Stomach (tissue), 4 donors: ENCODE measurements around the gene MBP.

Experiments used
- EP300 ChIP-seq: sonication (generic); formaldehyde crosslinking; IDR thresholded peaks from one replicate; pipeline ENCODE4 v1.6.1; 2017; ENCODE audit warnings: antibody characterized with exemption
- POLR2A ChIP-seq, 4 donors: fragments of 450-650 bp; IDR thresholded peaks; one replicate each; pipeline ENCODE4 v1.6.1; 2016; ENCODE audit warnings: antibody characterized with exemption in 4 of 4, control low read depth in 2 of 4, mild to moderate bottlenecking in 1 of 4, moderate library complexity in 1 of 4
- TF ChIP-seq, protein P1 (sequence below), 7 experiments: fragments of 450-650 bp in 4 of 7; fragments of 200-600 bp in 3 of 7; sonication (generic) in 3 of 7; IDR thresholded peaks; one replicate each; pipeline ENCODE4 v1.5.1; 2016 to 2019; ENCODE audit warnings: antibody characterized with exemption in 7 of 7, control low read depth in 2 of 7, mild to moderate bottlenecking in 1 of 7

DNA sequence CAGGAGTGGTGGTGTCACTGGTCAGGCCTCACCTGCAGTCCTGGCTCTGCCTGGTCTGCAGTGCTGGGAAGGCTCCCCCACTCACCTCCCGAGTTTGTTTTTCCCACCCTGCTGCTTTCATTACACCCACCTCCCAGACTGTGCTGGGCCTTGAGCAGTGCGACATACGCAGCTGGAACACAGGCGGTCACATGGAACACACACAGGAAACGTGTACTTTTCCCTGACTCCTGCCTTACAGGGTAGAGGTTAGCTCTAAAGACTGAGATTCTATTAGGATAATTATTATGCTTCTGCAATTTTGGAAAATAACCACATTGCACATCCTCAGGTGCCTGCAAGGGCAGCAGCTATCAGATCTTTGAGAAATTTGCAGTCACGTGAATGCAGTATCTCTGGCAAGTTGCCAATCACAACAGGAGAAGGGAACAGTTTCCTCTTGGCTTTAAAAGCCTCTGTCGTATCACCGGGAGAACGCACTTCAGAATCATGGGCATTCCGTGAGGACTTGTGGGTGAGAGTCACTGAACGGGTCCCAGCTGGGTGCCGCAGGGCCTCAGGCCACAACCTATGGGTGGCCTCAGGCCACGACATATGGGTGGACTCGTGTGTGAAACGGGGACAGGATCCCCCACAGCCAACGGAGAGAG is 173.8 kb downstream of the MBP start:
- TF ChIP-seq POLR2A (IDR thresholded peaks at IDR 0.05) (no peak), EP300 (no peak)
- TF ChIP-seq, protein P1, sequence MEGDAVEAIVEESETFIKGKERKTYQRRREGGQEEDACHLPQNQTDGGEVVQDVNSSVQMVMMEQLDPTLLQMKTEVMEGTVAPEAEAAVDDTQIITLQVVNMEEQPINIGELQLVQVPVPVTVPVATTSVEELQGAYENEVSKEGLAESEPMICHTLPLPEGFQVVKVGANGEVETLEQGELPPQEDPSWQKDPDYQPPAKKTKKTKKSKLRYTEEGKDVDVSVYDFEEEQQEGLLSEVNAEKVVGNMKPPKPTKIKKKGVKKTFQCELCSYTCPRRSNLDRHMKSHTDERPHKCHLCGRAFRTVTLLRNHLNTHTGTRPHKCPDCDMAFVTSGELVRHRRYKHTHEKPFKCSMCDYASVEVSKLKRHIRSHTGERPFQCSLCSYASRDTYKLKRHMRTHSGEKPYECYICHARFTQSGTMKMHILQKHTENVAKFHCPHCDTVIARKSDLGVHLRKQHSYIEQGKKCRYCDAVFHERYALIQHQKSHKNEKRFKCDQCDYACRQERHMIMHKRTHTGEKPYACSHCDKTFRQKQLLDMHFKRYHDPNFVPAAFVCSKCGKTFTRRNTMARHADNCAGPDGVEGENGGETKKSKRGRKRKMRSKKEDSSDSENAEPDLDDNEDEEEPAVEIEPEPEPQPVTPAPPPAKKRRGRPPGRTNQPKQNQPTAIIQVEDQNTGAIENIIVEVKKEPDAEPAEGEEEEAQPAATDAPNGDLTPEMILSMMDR (IDR thresholded peaks at IDR 0.05): no peak
